GM12892 (cell line): ENCODE data around the gene S100A4.

Experiments
- POLR2A ChIP-seq: IDR thresholded peaks from 2 replicates; pipeline ENCODE4 v1.6.1; 2011; ENCODE audit warnings: low read depth, low read length, control low read depth
- POLR2AphosphoS5 ChIP-seq: IDR thresholded peaks from 2 replicates; pipeline ENCODE4 v1.6.1; 2011; ENCODE audit warnings: low read depth, low read length, control low read depth
- TAF1 ChIP-seq: IDR thresholded peaks from 2 replicates; pipeline ENCODE4 v1.6.1; 2011; ENCODE audit warnings: low read depth, mild to moderate bottlenecking, control low read depth, low read length, borderline replicate concordance

DNA sequence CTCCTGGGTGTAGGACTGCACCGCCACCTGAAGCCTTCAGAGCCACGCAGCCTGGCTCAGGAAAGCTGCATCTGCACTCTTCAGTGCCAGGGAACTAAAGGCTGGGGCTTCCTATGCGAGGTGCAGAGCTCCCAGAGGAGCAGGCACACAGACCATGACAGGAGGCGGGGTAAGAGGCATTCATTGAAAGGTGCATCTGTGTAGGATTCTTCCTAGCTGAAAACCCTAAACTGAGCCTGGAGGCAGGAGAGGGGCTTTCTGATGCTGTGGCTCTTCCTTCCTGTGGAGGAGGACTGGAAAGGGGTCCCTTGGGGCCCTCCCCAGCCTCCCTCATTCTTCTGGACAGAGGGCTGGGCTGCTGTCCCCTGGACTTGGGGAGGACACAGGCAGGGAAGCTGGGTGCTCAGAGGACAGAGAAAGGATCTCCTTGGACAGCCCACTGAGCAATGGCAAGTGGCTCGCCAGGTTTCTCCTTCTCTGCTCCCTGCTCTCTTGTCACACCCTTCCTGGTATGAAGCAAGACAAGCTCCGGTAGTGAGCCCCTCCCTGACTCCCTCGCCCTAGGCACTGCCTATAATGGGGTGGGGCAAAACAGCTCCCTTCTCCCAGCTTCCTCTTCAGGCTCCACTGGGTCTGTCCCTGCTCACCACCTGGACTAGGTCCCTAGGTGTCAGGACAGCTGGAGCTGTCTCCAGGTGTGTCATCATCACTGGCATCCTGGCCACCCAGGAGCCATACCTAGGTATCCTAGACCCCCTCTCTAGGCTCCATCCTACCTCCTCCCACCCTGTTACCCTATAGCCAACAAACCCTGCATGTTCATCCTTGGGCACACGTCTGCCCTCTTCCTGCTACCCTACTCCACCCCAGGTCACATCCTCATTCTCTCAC is 29.9 kb downstream of the S100A4 start:
- TF ChIP-seq POLR2AphosphoS5 (no peak), POLR2A (no peak), TAF1 (no peak)
